K562 (cell line): ENCODE results near the gene GATAD2B.

Source experiments
- JUNB ChIP-seq: fragments of 450-650 bp; formaldehyde crosslinking; conservative IDR thresholded peaks from 2 replicates; pipeline ENCODE4 v1.4.0; 2020; ENCODE audit warnings: mild to moderate bottlenecking
- TAF1 ChIP-seq: IDR thresholded peaks from 2 replicates; pipeline ENCODE4 v1.6.1; 2011; ENCODE audit warnings: mild to moderate bottlenecking, low read length, moderate library complexity; ENCODE audit not compliant: insufficient read depth, control insufficient read depth, severe bottlenecking; ENCODE audit errors: extremely low read depth
- TSHZ1 ChIP-seq: fragments of 250-450 bp; sonication (Bioruptor Pico); IDR thresholded peaks from 2 replicates; pipeline ENCODE4 v1.4.0; 2020; ENCODE audit warnings: mild to moderate bottlenecking, moderate library complexity
- ZNF274 ChIP-seq: IDR thresholded peaks from 2 replicates; pipeline ENCODE4 v1.6.1; 2011; ENCODE audit warnings: low read depth, mild to moderate bottlenecking, low read length, moderate library complexity, borderline replicate concordance

GRCh38 chr1:153805886-153806719 is 116.7 kb downstream of the GATAD2B start:
- TF ChIP-seq ZNF274: no peak
- TF ChIP-seq JUNB: no peak
- no peak for TF ChIP-seq TAF1
- no peak for TF ChIP-seq TSHZ1 (CRISPR knock-in tag)
